ENCODE measurements around the gene ENO1.
"Not testable (repeated sequence)": the region's sequence is repeated elsewhere in the genome, so short reads cannot be mapped to it uniquely, and the experiment has no call there.

The ENO1 gene

GRCh38 chr1:8818789-8819188 is 59.7 kb downstream of the ENO1 start:
- H3K4me3 ChIP-seq (ENCODE audit: low read length); DNase-seq (ENCODE audit: low read depth, low spot score): not testable (repeated sequence)

- H3K4me3 ChIP-seq (ENCODE audit: low read length) = peak overlapping the region; percentile 87
- DNase-seq (ENCODE audit: low read depth, low spot score) = no peak
These were observed 60.1 kb downstream of the ENO1 start for GRCh38 chr1:8818325-8818775.

- peak; percentile 88 for DNase-seq (ENCODE audit: low read depth, low spot score)
- peak within 1 kb of the TSS; percentile 87 for H3K4me3 ChIP-seq (ENCODE audit: low read length)
These were observed 60.8 kb downstream of the ENO1 start, which contains the start of gene RERE for GRCh38 chr1:8817412-8818324. Gene RERE (minus strand): TSS chr1:8817640.

- no peak for DNase-seq (ENCODE audit: low read depth, low spot score)
These were observed 61.6 kb downstream of the ENO1 start for GRCh38 chr1:8816831-8817411.

GRCh38 chr1:8816264-8816663 is 62.2 kb downstream of the ENO1 start:
- DNase-seq (ENCODE audit: low read depth, low spot score) = no peak
- H3K4me3 ChIP-seq (ENCODE audit: low read length) = peak overlapping the region; percentile 87

More at GRCh38 chr1:8816831-8817411, 61.6 kb downstream of the ENO1 start:
- peak overlapping the region; percentile 87 for H3K4me3 ChIP-seq (ENCODE audit: low read length)

- peak overlapping the region; percentile 87 for H3K4me3 ChIP-seq (ENCODE audit: low read length)
- no peak for DNase-seq (ENCODE audit: low read depth, low spot score)
These were observed 62.8 kb downstream of the ENO1 start for GRCh38 chr1:8815582-8816151.

GRCh38 chr1:8814865-8815264 is 63.6 kb downstream of the ENO1 start:
- no peak for DNase-seq (ENCODE audit: low read depth, low spot score)

GRCh38 chr1:8813991-8814390 is 64.5 kb downstream of the ENO1 start:
- no peak overlapping the region for H3K4me3 ChIP-seq (ENCODE audit: low read length)
- no peak for DNase-seq (ENCODE audit: low read depth, low spot score)

More at GRCh38 chr1:8814865-8815264, 63.6 kb downstream of the ENO1 start:
- no peak overlapping the region for H3K4me3 ChIP-seq (ENCODE audit: low read length)

- DNase-seq (ENCODE audit: low read depth, low spot score) = no peak
- H3K4me3 ChIP-seq (ENCODE audit: low read length) = no peak overlapping the region
These were observed 65.3 kb downstream of the ENO1 start for GRCh38 chr1:8813016-8813763.

- no peak for DNase-seq (ENCODE audit: low read depth, low spot score)
- H3K4me3 ChIP-seq (ENCODE audit: low read length) = no peak overlapping the region
These were observed 66.4 kb downstream of the ENO1 start for GRCh38 chr1:8812081-8812480.

All from Jurkat, Clone E6-1 (cell line).